HepG2 (cell line): ENCODE measurements around the gene MICALL2. TPM values are rescaled to one million over a fixed set of nuclear protein-coding genes. Genes with fewer than 3 reads are reported as not detected.

Experiments used
- BRD4 ChIP-seq: sonication (generic); formaldehyde crosslinking; IDR thresholded peaks from 2 replicates; pipeline ENCODE4 v1.4.0; 2020; ENCODE audit warnings: missing genetic modification reagents
- CENPBD1 ChIP-seq: sonication (generic); formaldehyde crosslinking; IDR thresholded peaks from 2 replicates; pipeline ENCODE4 v1.8.0; 2022; ENCODE audit warnings: missing genetic modification reagents, low read depth, mild to moderate bottlenecking, borderline replicate concordance
- HDAC1 ChIP-seq: sonication (generic); formaldehyde crosslinking; IDR thresholded peaks from 2 replicates; pipeline ENCODE4 v1.5.1; 2020; ENCODE audit warnings: mild to moderate bottlenecking, missing genetic modification reagents
- HNRNPL ChIP-seq: fragments of 200-400 bp; formaldehyde crosslinking; IDR thresholded peaks from 2 replicates; pipeline ENCODE4 v1.6.1; 2017; ENCODE audit warnings: mild to moderate bottlenecking, low read depth, low read length
- MAX ChIP-seq: IDR thresholded peaks from 2 replicates; pipeline ENCODE4 v1.6.1; 2012; ENCODE audit warnings: inconsistent platforms
- MAZ ChIP-seq, 2 experiments: sonication (generic) in 1 of 2; formaldehyde crosslinking in 1 of 2; IDR thresholded peaks; 2 replicates each; pipeline versions ENCODE4 v1.5.0 to v1.6.1; 2012 to 2020; ENCODE audit warnings: low read depth in 2 of 2, mild to moderate bottlenecking in 2 of 2, borderline replicate concordance in 1 of 2, improper control_type of control experiment in 1 of 2, low read length in 1 of 2, missing genetic modification reagents in 1 of 2, moderate library complexity in 1 of 2
- MBD4 ChIP-seq: IDR thresholded peaks from 2 replicates; pipeline ENCODE4 v1.6.1; 2012; ENCODE audit warnings: low read length, inconsistent platforms, borderline replicate concordance
- MYNN ChIP-seq: sonication (generic); formaldehyde crosslinking; IDR thresholded peaks from 2 replicates; pipeline ENCODE4 v1.4.0; 2020; ENCODE audit warnings: mild to moderate bottlenecking, low read depth, missing genetic modification reagents
- POGZ ChIP-seq: sonication (generic); formaldehyde crosslinking; IDR thresholded peaks from 2 replicates; pipeline ENCODE4 v1.4.0; 2020; ENCODE audit warnings: mild to moderate bottlenecking, missing genetic modification reagents
- SRSF4 ChIP-seq: fragments of 200-400 bp; formaldehyde crosslinking; IDR thresholded peaks from one replicate; pipeline ENCODE4 v1.6.1; 2018; ENCODE audit warnings: mild to moderate bottlenecking, low read depth, low read length, moderate library complexity; ENCODE audit not compliant: poor library complexity, severe bottlenecking
- ZFYVE20 ChIP-seq: sonication (generic); formaldehyde crosslinking; IDR thresholded peaks from 2 replicates; pipeline ENCODE4 v1.8.0; 2023; ENCODE audit warnings: low read depth, mild to moderate bottlenecking, moderate library complexity, missing genetic modification reagents, borderline replicate concordance
- ZKSCAN8 ChIP-seq: IDR thresholded peaks from 2 replicates; pipeline ENCODE4 v1.6.1; 2016; ENCODE audit warnings: borderline replicate concordance, missing genetic modification reagents, missing compliant biosample characterization
- ZMYM4 ChIP-seq: sonication (generic); formaldehyde crosslinking; IDR thresholded peaks from 2 replicates; pipeline ENCODE4 v1.8.1; 2023; ENCODE audit warnings: mild to moderate bottlenecking, missing genetic modification reagents
- ZNF180 ChIP-seq: sonication (generic); formaldehyde crosslinking; IDR thresholded peaks from 2 replicates; pipeline ENCODE4 v1.4.0; 2020; ENCODE audit warnings: low read depth, missing genetic modification reagents, borderline replicate concordance
- ZNF234 ChIP-seq: sonication (generic); formaldehyde crosslinking; conservative IDR thresholded peaks from 2 replicates; pipeline ENCODE4 v1.5.1; 2020; ENCODE audit warnings: mild to moderate bottlenecking, missing genetic modification reagents
- ZNF367 ChIP-seq: sonication (generic); formaldehyde crosslinking; IDR thresholded peaks from 2 replicates; pipeline ENCODE4 v1.4.0; 2020; ENCODE audit warnings: missing genetic modification reagents, borderline replicate concordance
- ZNF609 ChIP-seq: sonication (generic); formaldehyde crosslinking; IDR thresholded peaks from 2 replicates; pipeline ENCODE4 v1.4.0; 2020; ENCODE audit warnings: mild to moderate bottlenecking, missing genetic modification reagents, borderline replicate concordance
- ZNF652 ChIP-seq: IDR thresholded peaks from 2 replicates; pipeline ENCODE4 v1.6.1; 2016; ENCODE audit warnings: low read depth, borderline replicate concordance
- ZNF770 ChIP-seq: sonication (generic); formaldehyde crosslinking; IDR thresholded peaks from 2 replicates; pipeline ENCODE4 v1.5.0; 2020; ENCODE audit warnings: mild to moderate bottlenecking, missing genetic modification reagents
- ZNF816 ChIP-seq: sonication (generic); formaldehyde crosslinking; IDR thresholded peaks from 2 replicates; pipeline ENCODE4 v1.8.0; 2022; ENCODE audit warnings: missing genetic modification reagents, mild to moderate bottlenecking, borderline replicate concordance
- polyA plus RNA-seq, 8 experiments: library from polyadenylated mRNA; depleted of rRNA in 3 of 8; stranded (reverse) in 7 of 8; unstranded in 1 of 8; fragments of >200 nt; fragmentation: Illumina TruSeq in 4 of 8; extraction: Trizol in 4 of 8; gene quantifications; 2 replicates each; pipeline versions ENCODE4 v1.2.1 to v1.2.3, GENCODE V29; 2011 to 2016; ENCODE audit warnings: low read depth in 4 of 8, missing spikeins in 1 of 8, mixed read lengths in 1 of 8; ENCODE audit not compliant: insufficient read depth in 1 of 8
- total RNA-seq, 5 experiments: library from RNA; depleted of rRNA; stranded (reverse); fragments of >200 nt; fragmentation: Illumina TruSeq; extraction: Trizol; gene quantifications; 2 replicates each; pipeline ENCODE4 v1.2.3, GENCODE V29; 2016; ENCODE audit warnings: low read depth in 1 of 5

The MICALL2 gene
- total and polyA plus RNA-seq, 2 of the 13 experiments (the other 11 are each of a cell fraction or from before 2014, with no cell fraction given): 5.8 to 12.4 TPM

- TF ChIP-seq ZNF816 (no peak), ZNF652 (CRISPR knock-in tag) (no peak), POGZ (CRISPR knock-in tag) (no peak), ZMYM4 (peak; percentile 19; the same call in 1 of the 2 replicates), MBD4 (no peak), ZNF367 (CRISPR knock-in tag) (no peak), ZKSCAN8 (CRISPR knock-in tag) (peak; percentile 89; the same call in 1 of the 2 replicates), ZNF180 (no peak), HDAC1 (CRISPR knock-in tag) (peak; percentile 9; the same call in 1 of the 2 replicates), ZFYVE20 (CRISPR knock-in tag) (no peak), HNRNPL (peak; percentile 40), ZNF770 (CRISPR knock-in tag) (peak; percentile 91), ZNF609 (CRISPR knock-in tag) (0 out of 2 replicates have a peak, but pooled peaks have one; percentile 42), MAZ (IDR thresholded peaks at IDR 0.05; ENCODE audit: borderline replicate concordance, low read depth, low read length) (no peak), MAZ (CRISPR knock-in tag; IDR thresholded peaks at IDR 0.05; ENCODE audit: low read depth) (0 out of 2 replicates have a peak, but pooled peaks have one; percentile 14), BRD4 (CRISPR knock-in tag) (0 out of 2 replicates have a peak, but pooled peaks have one; percentile 31), MYNN (no peak), MAX (peak; percentile 35; the same call in 1 of the 2 replicates), CENPBD1 (CRISPR knock-in tag) (no peak), ZNF234 (CRISPR knock-in tag) (no peak), SRSF4 (no peak)
Observed at GRCh38 chr7:1457059-1457948, 2.0 kb downstream of the MICALL2 start (continued).
